Measurements from ENCODE around the gene NOP9.
"Not testable (repeated sequence)": the region's sequence is repeated elsewhere in the genome, so short reads cannot be mapped to it uniquely, and the experiment has no call there.

The NOP9 gene

GRCh38 chr14:24310646-24311604, 11.3 kb downstream of the NOP9 start, which contains the start of gene LTB4R:
TSS of gene LTB4R (plus strand) at chr14:24311502. CDS start at chr14:24315652, 4,150 bp downstream.
- peak; percentile 15 for DNase-seq

- DNase-seq: no peak
These were observed 12.4 kb downstream of the NOP9 start for GRCh38 chr14:24311837-24312615.

GRCh38 chr14:24312736-24313507, 13.3 kb downstream of the NOP9 start:
- peak; percentile 84 for DNase-seq

GRCh38 chr14:24313913-24314312, 14.3 kb downstream of the NOP9 start:
- no peak for DNase-seq

GRCh38 chr14:24314377-24315193, 14.9 kb downstream of the NOP9 start:
- DNase-seq: no peak

GRCh38 chr14:24315243-24315806, 15.7 kb downstream of the NOP9 start:
- no peak for DNase-seq

GRCh38 chr14:24315807-24316596, 16.4 kb downstream of the NOP9 start:
- DNase-seq: no peak

- no peak for DNase-seq
These were observed 16.9 kb downstream of the NOP9 start for GRCh38 chr14:24316597-24316950.

- no peak for DNase-seq
These were observed 17.7 kb downstream of the NOP9 start for GRCh38 chr14:24317141-24317928.

GRCh38 chr14:24321212-24321975, 21.7 kb downstream of the NOP9 start:
- no peak for DNase-seq

GRCh38 chr14:24322672-24323071, 23.0 kb downstream of the NOP9 start:
- no peak for DNase-seq

GRCh38 chr14:24323341-24323740, 23.7 kb downstream of the NOP9 start:
- no peak for DNase-seq

- DNase-seq: no peak
These were observed 24.4 kb downstream of the NOP9 start for GRCh38 chr14:24324024-24324423.

GRCh38 chr14:24325041-24325530, 25.4 kb downstream of the NOP9 start:
- no peak for DNase-seq

- no peak for DNase-seq
These were observed 26.3 kb downstream of the NOP9 start for GRCh38 chr14:24325963-24326362.

GRCh38 chr14:24327303-24327702, 27.7 kb downstream of the NOP9 start:
- DNase-seq: peak; percentile 59

GRCh38 chr14:24327914-24328313, 28.3 kb downstream of the NOP9 start:
- DNase-seq: not testable (repeated sequence)

- no peak for DNase-seq
These were observed 29.5 kb downstream of the NOP9 start for GRCh38 chr14:24329073-24329663.

GRCh38 chr14:24329736-24330135, 30.1 kb downstream of the NOP9 start:
- DNase-seq: no peak

Data from KG1 (cell line).